B cell (primary cell): Measurements from ENCODE around the gene FSTL5. TPM values are rescaled to one million over a fixed set of nuclear protein-coding genes. Genes with fewer than 3 reads are reported as not detected.

Experiments
- ATAC-seq: fragments of 200-7000 bp; cut with Tn5 transposase; one replicate; pipeline ENCODE4 v1.10.0; 2021; ENCODE audit warnings: low read depth, mild to moderate bottlenecking, moderate number of reproducible peaks, moderate library complexity
- CTCF ChIA-PET: fragments of 350-600 bp; sonication (Branson Sonifier 250); formaldehyde crosslinking; loops from one replicate; lab custom pipeline; 2021; ENCODE audit warnings: antibody characterized with exemption, inconsistent platforms; lab: Charles Lee
- POLR2A ChIA-PET: fragments of 350-600 bp; sonication (Branson Sonifier 250); formaldehyde crosslinking; loops from one replicate; lab custom pipeline; 2021; ENCODE audit warnings: antibody characterized with exemption; lab: Charles Lee
- DNase-seq: peaks from one replicate; pipeline ENCODE4 v3.0.0; 2013
- H2AFZ ChIP-seq: 2 replicates; pipeline ENCODE4 v1.6.1; 2012; ENCODE audit warnings: mild to moderate bottlenecking, low read depth, low read length; ENCODE audit not compliant: insufficient read depth, poor library complexity, severe bottlenecking
- H3K27ac ChIP-seq, 2 donors: 1 replicate in 1 of 2; 2 replicates in 1 of 2; pipeline ENCODE4 v1.5.1; 2012 to 2013; ENCODE audit warnings: low read length in 2 of 2, mild to moderate bottlenecking in 2 of 2, moderate library complexity in 1 of 2
- H3K27me3 ChIP-seq, 4 experiments: fragments of 200-600 bp in 1 of 4; sonication (generic) in 1 of 4; replicated peaks in 1 of 4; 1 replicate in 2 of 4; 2 replicates in 2 of 4; pipeline versions ENCODE4 v1.6.1 to v1.7.0; 2013 to 2016; ENCODE audit warnings: low read length in 3 of 4, mild to moderate bottlenecking in 2 of 4, mixed read lengths in 1 of 4, moderate library complexity in 1 of 4; ENCODE audit not compliant: insufficient read depth in 4 of 4, control insufficient read depth in 3 of 4; ENCODE audit errors: control extremely low read depth in 1 of 4
- H3K36me3 ChIP-seq, 2 experiments: replicated peaks in 1 of 2; 1 replicate in 1 of 2; 2 replicates in 1 of 2; pipeline versions ENCODE4 v1.6.1 to v1.7.1; 2013; ENCODE audit warnings: low read length in 1 of 2; ENCODE audit not compliant: insufficient read depth in 2 of 2, control insufficient read depth in 1 of 2; ENCODE audit errors: control extremely low read depth in 1 of 2, extremely low read depth in 1 of 2
- H3K4me1 ChIP-seq, 2 donors: fragments of 200-600 bp in 1 of 2; sonication (generic) in 1 of 2; 1 replicate in 1 of 2; 2 replicates in 1 of 2; pipeline versions ENCODE4 v1.5.1 to v1.6.1; 2013 to 2017; ENCODE audit warnings: low read length in 2 of 2; ENCODE audit not compliant: control insufficient read depth in 2 of 2, insufficient read depth in 2 of 2
- H3K4me2 ChIP-seq: replicated peaks from 2 replicates; pipeline ENCODE3; 2012; ENCODE audit warnings: mild to moderate bottlenecking, low read depth, low read length; ENCODE audit not compliant: poor library complexity, severe bottlenecking
- H3K4me3 ChIP-seq, 5 experiments: fragments of 200-600 bp in 1 of 5; sonication (generic) in 1 of 5; 1 replicate in 3 of 5; 2 replicates in 2 of 5; pipeline versions ENCODE4 v1.5.1 to v1.7.0; 2011 to 2016; ENCODE audit warnings: low read length in 4 of 5, mild to moderate bottlenecking in 4 of 5, low read depth in 2 of 5, control low read depth in 1 of 5, moderate library complexity in 1 of 5; ENCODE audit not compliant: insufficient read depth in 1 of 5; ENCODE audit errors: control extremely low read depth in 1 of 5, extremely low read depth in 1 of 5
- H3K79me2 ChIP-seq: fragments of 200-600 bp; sonication (generic); one replicate; pipeline ENCODE4 v1.6.0; 2016; ENCODE audit warnings: low read length; ENCODE audit not compliant: control insufficient read depth, insufficient read depth
- H3K9ac ChIP-seq: fragments of 200-600 bp; sonication (generic); 2 replicates; pipeline ENCODE4 v1.6.1; 2017; ENCODE audit warnings: mild to moderate bottlenecking, low read length, moderate library complexity
- H3K9me3 ChIP-seq, 3 donors: one replicate each; pipeline versions ENCODE4 v1.6.1 to v1.7.1; 2013; ENCODE audit warnings: low read length in 2 of 3; ENCODE audit not compliant: control insufficient read depth in 2 of 3, insufficient read depth in 1 of 3; ENCODE audit errors: control extremely low read depth in 1 of 3
- H4K20me1 ChIP-seq: 2 replicates; pipeline ENCODE4 v1.6.0; 2012; ENCODE audit warnings: mild to moderate bottlenecking, low read length; ENCODE audit not compliant: insufficient read depth, control insufficient read depth, poor library complexity, severe bottlenecking
- H3K27ac Mint-ChIP-seq: one replicate; pipeline ENCODE4 v1.8.0; 2021; ENCODE audit warnings: mixed read lengths
- H3K27me3 Mint-ChIP-seq: one replicate; pipeline ENCODE4 v1.8.0; 2021; ENCODE audit warnings: mixed read lengths
- H3K4me1 Mint-ChIP-seq: one replicate; pipeline ENCODE4 v1.8.0; 2021; ENCODE audit warnings: mixed read lengths
- H3K4me3 Mint-ChIP-seq: one replicate; pipeline ENCODE4 v1.8.0; 2021; ENCODE audit warnings: mixed read lengths
- H3K9me3 Mint-ChIP-seq: one replicate; pipeline ENCODE4 v1.8.0; 2022; ENCODE audit warnings: mixed read lengths; ENCODE audit not compliant: insufficient read depth
- EZH2 ChIP-seq: IDR thresholded peaks from 2 replicates; pipeline ENCODE4 v1.6.1; 2012; ENCODE audit warnings: borderline replicate concordance, low read depth, mild to moderate bottlenecking, moderate library complexity, low read length; ENCODE audit not compliant: insufficient read depth, poor library complexity, severe bottlenecking
- WGBS: methylation state at CpG from one replicate; pipeline ENCODE4 v1.1.5; 2013; ENCODE audit warnings: missing lambda C conversion rate; ENCODE audit not compliant: insufficient coverage; 5-methylcytosine and 5-hydroxymethylcytosine counted together
- intact Hi-C: fragments of 100-400 bp; cut with micrococcal nuclease; formaldehyde crosslinking; loops from one replicate; pipeline ENCODE4 v1.10.0; 2022
- polyA plus RNA-seq: library from polyadenylated mRNA; depleted of rRNA; stranded (reverse); fragments of >200 nt; gene quantifications from 2 replicates; pipeline ENCODE4 v1.2.3, GENCODE V29; 2012
- total RNA-seq, 2 donors: library from RNA; stranded (reverse); fragments of 120-200 nt in 1 of 2; gene quantifications; 1 replicate in 1 of 2; 2 replicates in 1 of 2; pipeline versions ENCODE4 v1.2.3 to v1.2.4, GENCODE V29; 2013 to 2022
- TF ChIP-seq, protein P1 (sequence below): fragments of 200-600 bp; IDR thresholded peaks from one replicate; pipeline ENCODE4 v1.8.0; 2022; ENCODE audit warnings: antibody characterized with exemption, mild to moderate bottlenecking

FSTL5 gene
- total and polyA plus RNA-seq, 2 donors (not counting 1 experiment from before 2014, with no cell fraction given) = not detected

DNA sequence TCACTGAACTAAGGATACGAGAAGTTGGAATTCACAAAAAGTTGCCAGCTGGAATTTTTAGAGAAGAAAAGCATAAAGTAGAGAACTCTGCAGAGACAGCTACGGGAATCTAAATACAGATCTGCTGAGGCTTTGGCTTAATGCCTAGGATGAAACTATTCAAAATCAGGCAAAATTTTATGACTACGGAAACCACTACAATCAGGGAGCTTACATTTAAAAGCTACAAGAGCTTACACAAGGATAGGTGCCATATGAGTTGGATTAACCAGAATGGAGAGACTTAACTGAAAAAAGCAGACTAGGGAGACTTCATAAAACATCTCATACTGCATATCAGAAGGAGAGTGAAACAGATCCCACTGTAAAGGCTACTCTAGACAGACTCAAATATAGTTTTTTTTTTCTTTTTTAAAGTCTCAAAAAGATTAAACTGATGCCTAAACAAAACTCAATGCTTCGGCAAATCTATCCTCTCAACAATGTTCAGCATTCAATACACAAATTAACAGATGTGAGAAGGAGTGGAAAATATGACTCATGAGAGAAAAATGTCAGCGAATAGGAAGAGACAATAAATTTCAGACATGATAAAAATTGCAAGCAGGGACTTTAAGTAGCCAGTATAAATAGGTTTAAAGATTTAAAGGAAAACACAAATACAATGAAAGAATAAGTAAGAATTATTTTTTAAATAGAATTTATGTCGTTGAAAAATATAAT, 586.1 kb downstream of the FSTL5 start:
- ChIA-PET CTCF (no interaction called here), POLR2A (no interaction called here)
- H3K27me3 Mint-ChIP-seq = no peaks in the 10 kb centered on the region
- H3K4me1 ChIP-seq = no peaks in the 10 kb centered on the region
- H4K20me1 ChIP-seq = no peaks in the 10 kb centered on the region
- intact Hi-C loops = no loop called here
- no peak overlapping the region for H3K27ac ChIP-seq
- H3K4me1 Mint-ChIP-seq = no peaks in the 10 kb centered on the region
- no peak overlapping the region for H3K27ac Mint-ChIP-seq
- no peak overlapping the region for H3K4me2 ChIP-seq
- ATAC-seq (no peak), DNase-seq (no peak)
- TF ChIP-seq, protein P1, sequence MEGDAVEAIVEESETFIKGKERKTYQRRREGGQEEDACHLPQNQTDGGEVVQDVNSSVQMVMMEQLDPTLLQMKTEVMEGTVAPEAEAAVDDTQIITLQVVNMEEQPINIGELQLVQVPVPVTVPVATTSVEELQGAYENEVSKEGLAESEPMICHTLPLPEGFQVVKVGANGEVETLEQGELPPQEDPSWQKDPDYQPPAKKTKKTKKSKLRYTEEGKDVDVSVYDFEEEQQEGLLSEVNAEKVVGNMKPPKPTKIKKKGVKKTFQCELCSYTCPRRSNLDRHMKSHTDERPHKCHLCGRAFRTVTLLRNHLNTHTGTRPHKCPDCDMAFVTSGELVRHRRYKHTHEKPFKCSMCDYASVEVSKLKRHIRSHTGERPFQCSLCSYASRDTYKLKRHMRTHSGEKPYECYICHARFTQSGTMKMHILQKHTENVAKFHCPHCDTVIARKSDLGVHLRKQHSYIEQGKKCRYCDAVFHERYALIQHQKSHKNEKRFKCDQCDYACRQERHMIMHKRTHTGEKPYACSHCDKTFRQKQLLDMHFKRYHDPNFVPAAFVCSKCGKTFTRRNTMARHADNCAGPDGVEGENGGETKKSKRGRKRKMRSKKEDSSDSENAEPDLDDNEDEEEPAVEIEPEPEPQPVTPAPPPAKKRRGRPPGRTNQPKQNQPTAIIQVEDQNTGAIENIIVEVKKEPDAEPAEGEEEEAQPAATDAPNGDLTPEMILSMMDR = no peak
- no peak for TF ChIP-seq EZH2
- no peak overlapping the region for H3K9ac ChIP-seq
- no peaks in the 10 kb centered on the region for H3K27me3 ChIP-seq
- H3K9me3 ChIP-seq = peaks cover 0 to 4% (median 0%) of the 10 kb centered on the region in 3 donors
- WGBS = 86% methylated on average over 1 of the region's 6 CpGs
- H3K36me3 ChIP-seq = no peaks in the 10 kb centered on the region
- H3K4me3 Mint-ChIP-seq = no peak overlapping the region
- no peak overlapping the region for H2AFZ ChIP-seq
- peaks cover 7% of the 10 kb centered on the region for H3K9me3 Mint-ChIP-seq
- H3K4me3 ChIP-seq = no peak overlapping the region
- H3K79me2 ChIP-seq = no peaks in the 10 kb centered on the region

DNA sequence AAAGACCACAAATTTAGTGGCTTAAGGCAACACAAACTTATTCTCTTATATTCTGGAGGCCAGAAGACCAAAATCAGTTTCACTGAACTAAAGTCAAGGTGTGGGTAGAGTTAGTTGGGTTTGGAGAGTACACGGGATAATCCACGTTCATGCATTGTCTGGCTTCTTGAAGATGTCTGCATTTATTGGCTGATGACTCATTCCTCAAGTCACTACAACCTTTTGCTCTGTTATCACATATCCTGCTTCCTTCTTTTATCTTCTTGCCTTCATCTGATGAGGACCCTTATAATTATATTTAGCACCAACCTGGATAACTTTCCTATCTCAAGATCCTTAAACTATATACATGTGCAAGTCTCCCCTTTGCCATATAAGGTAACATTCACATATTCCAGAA, 590.0 kb downstream of the FSTL5 start:
- no peak overlapping the region for H3K4me3 ChIP-seq
- ChIA-PET POLR2A (no interaction called here), CTCF (no interaction called here)
- peaks cover 0 to 4% (median 0%) of the 10 kb centered on the region in 3 donors for H3K9me3 ChIP-seq
- H4K20me1 ChIP-seq = no peaks in the 10 kb centered on the region
- no peak for ATAC-seq
- H2AFZ ChIP-seq = no peak overlapping the region
- TF ChIP-seq, protein P1 = no peak
- TF ChIP-seq EZH2 = no peak
- H3K27ac ChIP-seq = no peak overlapping the region
- Mint-ChIP-seq H3K9me3 (peaks cover 7% of the 10 kb centered on the region), H3K27me3 (no peaks in the 10 kb centered on the region), H3K4me1 (no peaks in the 10 kb centered on the region), H3K4me3 (no peak overlapping the region), H3K27ac (no peak overlapping the region)
- no peak for DNase-seq
- intact Hi-C loops = no loop called here
- H3K27me3 ChIP-seq = no peaks in the 10 kb centered on the region
- H3K9ac ChIP-seq = no peak overlapping the region
- no peaks in the 10 kb centered on the region for H3K36me3 ChIP-seq
- H3K4me1 ChIP-seq = no peaks in the 10 kb centered on the region
- H3K79me2 ChIP-seq = no peaks in the 10 kb centered on the region
- H3K4me2 ChIP-seq = no peak overlapping the region
- WGBS = no CpG with 5 or more reads among the region's 2 CpGs
